HEK293 (cell line): ENCODE results near the gene GNS.
A peak's percentile ranks its signal among the peaks of the same experiment; 100 is the strongest.

Experiments used
- GLI4 ChIP-seq: fragments of 450-650 bp; formaldehyde crosslinking; IDR thresholded peaks from 2 replicates; pipeline ENCODE4 v1.5.1; 2016; ENCODE audit warnings: missing biosample characterization, missing genetic modification characterization
- GLIS2 ChIP-seq: fragments of 450-650 bp; formaldehyde crosslinking; IDR thresholded peaks from 2 replicates; pipeline ENCODE4 v1.5.1; 2016; ENCODE audit warnings: missing biosample characterization, missing genetic modification characterization
- KLF10 ChIP-seq: fragments of 450-650 bp; IDR thresholded peaks from 2 replicates; pipeline ENCODE4 v1.5.1; 2018; ENCODE audit warnings: missing biosample characterization, mild to moderate bottlenecking, missing genetic modification characterization
- KLF9 ChIP-seq: fragments of 450-650 bp; formaldehyde crosslinking; IDR thresholded peaks from 2 replicates; pipeline ENCODE4 v1.5.1; 2016; ENCODE audit warnings: missing biosample characterization, missing genetic modification characterization, low read depth
- MZF1 ChIP-seq: fragments of 450-650 bp; formaldehyde crosslinking; IDR thresholded peaks from 2 replicates; pipeline ENCODE4 v1.5.1; 2017; ENCODE audit warnings: missing biosample characterization, missing genetic modification characterization, borderline replicate concordance
- TCF7L2 ChIP-seq: IDR thresholded peaks from 2 replicates; pipeline ENCODE4 v1.6.1; 2011; ENCODE audit warnings: low read depth, mild to moderate bottlenecking, inconsistent platforms, low read length, moderate library complexity, borderline replicate concordance
- TRIM28 ChIP-seq: IDR thresholded peaks from 2 replicates; pipeline ENCODE4 v1.6.1; 2011; ENCODE audit warnings: low read length, control low read depth, borderline replicate concordance
- YY1 ChIP-seq: fragments of 450-650 bp; formaldehyde crosslinking; IDR thresholded peaks from 2 replicates; pipeline ENCODE4 v1.5.1; 2018; ENCODE audit warnings: missing biosample characterization, missing genetic modification characterization
- ZBTB26 ChIP-seq: fragments of 450-650 bp; formaldehyde crosslinking; optimal IDR thresholded peaks from 2 replicates; pipeline ENCODE3; 2016; ENCODE audit warnings: missing biosample characterization, mild to moderate bottlenecking, missing genetic modification characterization
- ZNF132 ChIP-seq: fragments of 450-650 bp; formaldehyde crosslinking; IDR thresholded peaks from 2 replicates; pipeline ENCODE4 v1.5.1; 2017; ENCODE audit warnings: missing biosample characterization, missing genetic modification characterization, borderline replicate concordance
- ZNF140 ChIP-seq: fragments of 450-650 bp; formaldehyde crosslinking; IDR thresholded peaks from 2 replicates; pipeline ENCODE4 v1.5.1; 2016; ENCODE audit warnings: missing biosample characterization, missing genetic modification characterization
- ZNF146 ChIP-seq: fragments of 450-650 bp; formaldehyde crosslinking; IDR thresholded peaks from 2 replicates; pipeline ENCODE4 v1.5.1; 2016; ENCODE audit warnings: missing biosample characterization, missing genetic modification characterization
- ZNF155 ChIP-seq: fragments of 450-650 bp; formaldehyde crosslinking; IDR thresholded peaks from 2 replicates; pipeline ENCODE4 v1.5.1; 2016; ENCODE audit warnings: missing biosample characterization, missing genetic modification characterization
- ZNF174 ChIP-seq: fragments of 450-650 bp; formaldehyde crosslinking; IDR thresholded peaks from 2 replicates; pipeline ENCODE4 v1.5.0; 2017; ENCODE audit warnings: missing biosample characterization, mild to moderate bottlenecking, missing genetic modification characterization
- ZNF211 ChIP-seq: fragments of 450-650 bp; formaldehyde crosslinking; IDR thresholded peaks from 2 replicates; pipeline ENCODE4 v1.5.1; 2016; ENCODE audit warnings: low read depth, missing biosample characterization, missing genetic modification characterization
- ZNF221 ChIP-seq: fragments of 450-650 bp; formaldehyde crosslinking; IDR thresholded peaks from 2 replicates; pipeline ENCODE4 v1.5.1; 2017; ENCODE audit warnings: missing biosample characterization, missing genetic modification characterization, borderline replicate concordance
- ZNF239 ChIP-seq: fragments of 450-650 bp; formaldehyde crosslinking; IDR thresholded peaks from 2 replicates; pipeline ENCODE4 v1.5.1; 2016; ENCODE audit warnings: missing biosample characterization, missing genetic modification characterization
- ZNF280C ChIP-seq: fragments of 450-650 bp; formaldehyde crosslinking; IDR thresholded peaks from 2 replicates; pipeline ENCODE4 v1.5.1; 2016; ENCODE audit warnings: missing biosample characterization, missing genetic modification characterization
- ZNF324 ChIP-seq: fragments of 450-650 bp; formaldehyde crosslinking; IDR thresholded peaks from 2 replicates; pipeline ENCODE4 v1.5.1; 2016; ENCODE audit warnings: missing biosample characterization, missing genetic modification characterization
- ZNF341 ChIP-seq: fragments of 450-650 bp; formaldehyde crosslinking; IDR thresholded peaks from 2 replicates; pipeline ENCODE4; 2016; ENCODE audit warnings: low read depth, missing biosample characterization, missing genetic modification characterization
- ZNF398 ChIP-seq: fragments of 450-650 bp; formaldehyde crosslinking; IDR thresholded peaks from 2 replicates; pipeline ENCODE4 v1.5.1; 2017; ENCODE audit warnings: missing biosample characterization, missing genetic modification characterization
- ZNF449 ChIP-seq: fragments of 450-650 bp; formaldehyde crosslinking; IDR thresholded peaks from 2 replicates; pipeline ENCODE4 v1.5.1; 2017; ENCODE audit warnings: missing biosample characterization, mild to moderate bottlenecking, missing genetic modification characterization, moderate library complexity
- ZNF530 ChIP-seq: fragments of 450-650 bp; formaldehyde crosslinking; IDR thresholded peaks from 2 replicates; pipeline ENCODE4 v1.5.1; 2016; ENCODE audit warnings: low read depth, missing biosample characterization, missing genetic modification characterization
- ZNF549 ChIP-seq: fragments of 450-650 bp; IDR thresholded peaks from 2 replicates; pipeline ENCODE4 v1.5.1; 2018; ENCODE audit warnings: missing biosample characterization, missing genetic modification characterization, mild to moderate bottlenecking, inconsistent platforms, moderate library complexity
- ZNF555 ChIP-seq: fragments of 450-650 bp; formaldehyde crosslinking; conservative IDR thresholded peaks from 2 replicates; pipeline ENCODE4 v1.5.1; 2017; ENCODE audit warnings: missing biosample characterization, mild to moderate bottlenecking, missing genetic modification characterization, inconsistent platforms
- ZNF571 ChIP-seq: fragments of 450-650 bp; formaldehyde crosslinking; IDR thresholded peaks from 2 replicates; pipeline ENCODE4 v1.5.0; 2017; ENCODE audit warnings: missing biosample characterization, missing genetic modification characterization
- ZNF600 ChIP-seq: fragments of 450-650 bp; formaldehyde crosslinking; IDR thresholded peaks from 2 replicates; pipeline ENCODE4 v1.5.1; 2016; ENCODE audit warnings: missing biosample characterization, missing genetic modification characterization
- ZNF626 ChIP-seq: fragments of 450-650 bp; sonication (Bioruptor Pico); formaldehyde crosslinking; IDR thresholded peaks from 2 replicates; pipeline ENCODE4 v1.5.1; 2018; ENCODE audit warnings: missing biosample characterization, missing genetic modification characterization, inconsistent platforms
- ZNF660 ChIP-seq: fragments of 450-650 bp; IDR thresholded peaks from 2 replicates; pipeline ENCODE4 v1.5.1; 2018; ENCODE audit warnings: missing biosample characterization, mild to moderate bottlenecking, missing genetic modification characterization
- ZNF776 ChIP-seq: fragments of 450-650 bp; formaldehyde crosslinking; IDR thresholded peaks from 2 replicates; pipeline ENCODE4 v1.5.0; 2017; ENCODE audit warnings: missing biosample characterization, missing genetic modification characterization, borderline replicate concordance
- ZNF777 ChIP-seq: fragments of 450-650 bp; formaldehyde crosslinking; IDR thresholded peaks from 2 replicates; pipeline ENCODE4 v1.5.1; 2017; ENCODE audit warnings: missing biosample characterization, missing genetic modification characterization, borderline replicate concordance
- ZSCAN18 ChIP-seq: fragments of 450-650 bp; formaldehyde crosslinking; IDR thresholded peaks from 2 replicates; pipeline ENCODE4 v1.5.1; 2016; ENCODE audit warnings: missing biosample characterization, missing genetic modification characterization
- ZXDB ChIP-seq: fragments of 450-650 bp; formaldehyde crosslinking; IDR thresholded peaks from 2 replicates; pipeline ENCODE4 v1.5.1; 2016; ENCODE audit warnings: missing biosample characterization, missing genetic modification characterization

GNS gene

GRCh38 chr12:64781280-64782190, 22.3 kb upstream of the GNS start (continued):
- TF ChIP-seq ZNF777 (tag by site-specific recombination) (peak; percentile 26; the same call in 1 of the 2 replicates), ZNF239 (no peak), ZSCAN18 (tag by site-specific recombination) (no peak), TCF7L2 (no peak), YY1 (tag by site-specific recombination) (0 out of 2 replicates have a peak, but pooled peaks have one; percentile 14), KLF9 (tag by site-specific recombination) (no peak), GLI4 (tag by site-specific recombination) (no peak), MZF1 (tag by site-specific recombination) (no peak), GLIS2 (tag by site-specific recombination) (peak; percentile 60), KLF10 (tag by site-specific recombination) (no peak), ZNF549 (tag by site-specific recombination) (no peak), TRIM28 (no peak), ZXDB (tag by site-specific recombination) (peak; percentile 38), ZNF555 (tag by site-specific recombination) (no peak), ZNF530 (no peak), ZNF155 (no peak), ZNF280C (no peak), ZNF324 (tag by site-specific recombination) (no peak), ZNF140 (no peak), ZNF341 (tag by site-specific recombination) (peak; percentile 71), ZNF600 (peak; percentile 29; the same call in 1 of the 2 replicates), ZNF132 (no peak), ZNF146 (tag by site-specific recombination) (no peak), ZNF174 (no peak), ZNF211 (tag by site-specific recombination) (no peak), ZNF571 (tag by site-specific recombination) (no peak), ZNF398 (tag by site-specific recombination) (no peak), ZNF776 (no peak), ZNF660 (tag by site-specific recombination) (no peak), ZNF221 (no peak), ZBTB26 (tag by site-specific recombination) (peak; percentile 5), ZNF626 (no peak), ZNF449 (no peak)
